ENCODE data around the gene PGRMC2.

Gene PGRMC2, protein sequence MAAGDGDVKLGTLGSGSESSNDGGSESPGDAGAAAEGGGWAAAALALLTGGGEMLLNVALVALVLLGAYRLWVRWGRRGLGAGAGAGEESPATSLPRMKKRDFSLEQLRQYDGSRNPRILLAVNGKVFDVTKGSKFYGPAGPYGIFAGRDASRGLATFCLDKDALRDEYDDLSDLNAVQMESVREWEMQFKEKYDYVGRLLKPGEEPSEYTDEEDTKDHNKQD

GRCh38 chr4:128287141-128287870 is at the start of gene PGRMC2:
Gene PGRMC2 (minus strand): TSS chr4:128287813. CDS start chr4:128287790, 23 bp downstream.
- no peak for ATAC-seq

GRCh38 chr4:128335541-128335940 is 47.9 kb upstream of the PGRMC2 start:
- ATAC-seq = no peak

- no peak for ATAC-seq
Measured at GRCh38 chr4:128334256-128334655, 46.6 kb upstream of the PGRMC2 start.

DNA sequence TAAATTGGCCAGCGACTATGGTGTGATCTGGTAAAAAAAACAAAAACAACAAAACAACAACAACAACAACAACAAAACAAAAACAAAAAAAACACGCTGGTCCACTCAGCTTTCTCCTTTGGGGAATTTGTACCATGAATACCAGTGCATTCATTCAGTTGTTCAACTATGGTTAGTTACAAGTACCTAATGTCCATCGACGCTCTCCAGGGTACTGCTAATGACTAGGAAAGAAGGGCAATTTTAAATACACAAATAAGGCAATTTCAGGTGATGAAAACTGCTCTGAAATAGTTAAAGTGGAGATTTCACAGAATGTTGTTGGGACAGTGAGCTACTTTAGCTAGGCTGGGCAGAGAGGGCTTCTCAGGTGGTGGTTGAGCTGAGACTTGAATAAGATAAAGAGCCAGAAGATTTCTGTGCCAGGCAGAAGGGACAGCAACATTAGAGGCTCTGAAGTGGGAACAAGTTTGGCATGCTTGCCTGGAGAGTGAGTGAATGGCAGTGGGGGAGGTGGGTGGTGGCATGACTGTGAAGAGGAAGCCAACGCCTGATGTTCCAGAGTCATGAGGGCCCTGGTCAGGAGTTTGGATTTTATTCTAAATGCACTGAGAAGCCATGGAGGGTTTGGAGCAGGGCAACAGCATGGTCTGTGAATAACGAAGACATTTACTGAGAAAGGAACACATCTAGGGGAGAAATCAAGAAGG is 45.9 kb upstream of the PGRMC2 start:
- no peak for ATAC-seq

DNA sequence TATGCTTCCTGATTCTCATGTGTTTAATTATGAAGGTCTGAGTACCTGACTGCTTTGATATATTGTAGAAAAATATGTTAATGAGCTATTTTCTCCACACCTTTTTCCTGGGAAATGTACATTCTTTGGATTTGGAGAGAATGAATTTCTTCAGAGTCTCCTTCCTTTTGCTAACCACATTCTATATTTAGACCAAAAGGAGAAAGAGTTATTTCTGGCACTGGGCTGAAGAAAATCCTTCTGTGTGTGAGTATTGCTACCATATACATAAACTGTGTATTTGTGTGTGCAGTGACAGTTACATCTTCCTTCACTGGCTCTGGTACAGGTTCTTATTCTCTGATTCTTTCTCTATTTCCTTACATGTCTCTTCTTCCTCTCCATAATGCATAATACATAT is 44.5 kb upstream of the PGRMC2 start:
- no peak for ATAC-seq

- no peak for ATAC-seq
Measured at GRCh38 chr4:128329638-128330037, 42.0 kb upstream of the PGRMC2 start.

GRCh38 chr4:128328106-128328505 is 40.5 kb upstream of the PGRMC2 start:
- no peak for ATAC-seq

- ATAC-seq = no peak
Measured at GRCh38 chr4:128323401-128323800, 35.8 kb upstream of the PGRMC2 start.

GRCh38 chr4:128322986-128323385 is 35.4 kb upstream of the PGRMC2 start:
- ATAC-seq = no peak

DNA sequence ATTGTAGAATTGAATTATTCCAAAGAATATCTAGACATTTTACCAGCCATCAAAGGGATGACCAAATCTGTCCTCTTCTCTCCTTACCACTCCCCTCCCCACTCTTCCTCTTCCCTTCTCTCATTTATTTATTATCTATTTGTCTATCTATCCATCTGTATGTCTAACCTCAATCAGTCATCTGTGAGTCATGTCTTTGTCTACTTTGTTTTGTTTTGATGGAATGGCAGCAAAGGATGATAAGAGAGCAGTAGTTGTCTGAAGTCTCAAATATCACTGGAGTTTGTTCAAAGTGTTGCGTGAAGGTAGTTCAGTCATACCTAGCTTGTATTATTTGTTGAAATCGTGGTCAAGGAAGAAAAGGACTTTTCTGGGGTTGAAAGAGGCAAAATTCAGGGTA is 34.7 kb upstream of the PGRMC2 start:
- ATAC-seq = no peak

DNA sequence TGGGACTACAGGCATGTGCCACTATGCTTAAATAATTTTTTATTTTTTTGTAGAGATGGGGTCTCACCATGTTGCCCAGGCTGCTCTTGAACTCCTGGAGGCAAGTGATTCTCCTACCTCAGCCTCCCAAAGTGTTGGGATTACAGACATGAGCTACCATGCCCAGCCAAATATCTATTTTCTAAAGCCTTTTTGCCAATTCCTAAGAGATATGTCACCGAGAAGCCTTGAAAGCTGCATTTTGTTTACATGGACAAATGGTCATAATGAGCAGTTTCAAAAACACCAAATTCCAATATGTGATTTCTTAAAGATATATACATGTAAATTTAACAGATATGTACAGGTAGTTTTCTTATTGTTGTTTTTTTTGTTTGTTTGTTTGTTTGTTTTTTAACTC is 33.0 kb upstream of the PGRMC2 start:
- no peak for ATAC-seq

GRCh38 chr4:128315756-128316520 is 28.3 kb upstream of the PGRMC2 start:
- ATAC-seq = no peak

DNA sequence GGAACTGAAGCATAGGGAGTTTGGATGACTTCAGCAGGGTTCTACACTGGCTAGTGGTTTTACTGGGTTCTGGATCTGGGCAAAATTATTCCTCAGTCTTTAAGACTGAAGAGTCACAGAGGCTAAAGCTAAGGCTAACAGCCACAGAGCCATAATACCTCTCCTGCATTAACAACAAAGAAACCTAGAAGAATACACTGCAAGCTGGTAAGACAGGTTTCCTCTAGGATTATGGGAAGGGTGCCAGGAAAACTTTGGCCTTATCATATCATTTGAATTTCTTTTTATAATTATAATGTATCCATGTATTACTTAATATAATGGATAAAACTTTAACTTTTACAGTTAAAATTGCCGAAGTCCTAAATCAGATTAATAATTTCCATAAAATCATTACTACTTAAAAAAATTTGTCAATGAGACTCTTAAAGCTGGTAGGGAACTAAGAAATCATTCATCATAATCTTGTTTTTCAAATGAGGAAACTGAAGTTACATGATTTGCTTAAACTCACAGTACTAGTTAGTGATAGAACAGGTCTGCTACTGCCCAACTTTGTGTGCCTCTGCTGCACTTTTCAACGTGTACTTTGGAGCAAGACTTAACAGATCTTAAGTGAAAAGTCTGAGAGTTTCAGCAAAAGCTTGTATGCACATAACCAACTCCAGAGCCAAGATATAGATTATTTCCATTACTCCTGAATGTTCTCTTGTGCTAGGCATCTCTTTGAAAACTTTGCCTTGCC is 24.2 kb upstream of the PGRMC2 start:
- ATAC-seq = no peak

GRCh38 chr4:128310266-128310697 is 22.7 kb upstream of the PGRMC2 start:
- ATAC-seq = no peak

DNA sequence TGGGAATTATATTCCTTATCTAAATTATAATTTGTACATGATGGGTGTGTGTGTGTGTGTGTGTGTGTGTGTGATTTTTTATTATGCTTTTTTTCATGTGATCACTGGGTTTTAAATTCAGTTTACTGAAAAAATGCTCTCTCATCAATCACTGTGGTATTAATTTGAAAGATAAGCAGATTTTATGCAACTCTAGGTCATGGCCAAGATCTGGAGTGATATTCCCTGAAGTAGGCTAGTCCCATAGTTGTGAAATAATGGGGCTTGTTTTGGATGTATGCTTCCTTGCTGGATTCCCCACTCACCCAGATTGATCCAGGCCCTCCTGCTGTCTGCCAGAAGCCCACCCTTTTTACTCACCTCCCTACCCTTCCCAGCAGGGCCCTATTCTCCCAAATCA is 22.0 kb upstream of the PGRMC2 start:
- ATAC-seq = no peak

DNA sequence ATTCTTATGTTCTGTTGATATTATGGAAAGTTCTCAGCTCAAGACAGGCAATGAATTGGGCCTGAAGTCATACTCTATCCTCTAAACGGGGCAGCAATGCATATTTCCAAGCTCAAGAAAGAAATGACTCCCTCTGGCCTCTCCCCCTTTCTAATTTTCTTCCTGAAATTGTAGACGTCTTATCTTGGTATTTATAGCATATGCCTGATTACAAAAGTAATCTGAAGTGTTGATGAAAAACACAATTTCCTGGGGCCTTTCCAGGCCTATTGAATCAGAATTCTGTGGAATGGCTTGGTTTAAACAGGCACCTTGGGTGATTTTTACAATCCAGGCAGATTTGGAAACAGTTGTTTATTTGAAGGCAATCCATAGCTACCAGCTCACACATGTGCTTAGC is 21.4 kb upstream of the PGRMC2 start:
- ATAC-seq = no peak

- no peak for ATAC-seq
Measured at GRCh38 chr4:128307123-128307571, 19.5 kb upstream of the PGRMC2 start.

GRCh38 chr4:128305942-128306341 is 18.3 kb upstream of the PGRMC2 start:
- no peak for ATAC-seq

- ATAC-seq = no peak
Measured at GRCh38 chr4:128303986-128304385, 16.4 kb upstream of the PGRMC2 start.

DNA sequence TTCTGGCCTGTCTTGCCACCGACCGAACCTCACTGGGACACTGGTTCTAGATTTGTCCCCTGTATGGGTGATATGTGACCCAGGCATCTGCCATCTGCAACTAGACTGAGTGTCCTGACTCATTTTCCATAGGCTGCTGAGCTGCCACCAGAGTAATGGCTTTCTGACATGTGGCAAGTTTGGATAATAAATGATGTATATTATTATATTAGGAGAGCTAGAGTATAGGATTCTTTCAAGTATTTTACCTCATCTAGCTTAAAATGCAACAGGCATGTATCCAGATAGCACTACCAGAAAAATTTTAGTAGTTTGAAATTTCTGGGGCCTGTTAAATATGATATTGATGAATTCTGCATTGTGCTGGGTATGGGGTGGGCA is 15.8 kb upstream of the PGRMC2 start:
- ATAC-seq = no peak

DNA sequence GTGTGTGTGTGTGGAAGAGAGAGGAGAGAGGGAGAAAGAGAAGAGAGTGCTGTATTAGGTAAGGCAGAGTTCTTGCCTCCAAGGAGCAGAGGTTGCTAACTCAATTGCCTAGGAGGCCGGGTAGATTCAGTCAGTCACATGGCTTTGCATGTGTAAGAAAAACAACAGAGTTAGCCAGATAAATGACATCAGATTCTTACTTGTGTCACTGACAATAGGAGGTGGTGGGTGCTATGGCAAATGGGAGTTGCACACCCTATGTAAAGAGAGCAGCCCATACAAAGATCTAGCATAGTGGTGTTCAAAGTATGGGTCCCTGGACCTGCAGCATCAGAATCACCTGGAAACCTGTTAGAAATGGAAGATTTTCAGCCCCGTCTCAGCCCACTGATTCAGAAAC is 14.4 kb upstream of the PGRMC2 start:
- ATAC-seq = no peak

DNA sequence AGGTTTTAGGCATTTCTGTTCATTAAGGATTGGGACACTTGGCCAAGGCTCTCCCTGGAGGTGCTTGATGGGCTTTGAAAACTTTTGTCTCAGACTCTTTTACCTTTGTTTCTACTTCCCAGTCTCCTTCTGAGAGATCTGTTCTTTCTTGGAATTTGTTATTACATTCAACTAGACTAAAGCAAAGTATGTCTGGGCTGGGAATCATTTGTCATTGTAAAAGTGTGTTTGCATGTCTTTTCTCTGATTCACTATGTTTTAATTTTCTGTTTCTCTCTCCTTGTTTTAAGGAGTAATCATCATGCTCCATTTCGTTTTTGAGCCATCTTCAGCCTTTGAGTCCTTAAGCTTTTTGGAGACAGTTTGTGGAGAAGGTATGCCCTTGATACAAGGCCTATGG is 12.2 kb upstream of the PGRMC2 start:
- ATAC-seq = no peak

Measured in activated CD4-positive, CD25-positive, alpha-beta regulatory T cell treated with anti-CD3 and anti-CD28 coated beads, Interleukin-2, amount 50 U/mL, for 24 hours (primary cell).